Measurements from ENCODE around the gene MET. TPM values are rescaled to one million over a fixed set of nuclear protein-coding genes. Genes with fewer than 3 reads are reported as not detected.
"Not testable (repeated sequence)": the region's sequence is repeated elsewhere in the genome, so short reads cannot be mapped to it uniquely, and the experiment has no call there.

MET gene
- total RNA-seq, 1 donor from 2014 or later: 15.2 TPM

GRCh38 chr7:116754186-116754585 lies 82.2 kb downstream of the MET start:
- H3K9me3 ChIP-seq: no peaks in the 10 kb centered on the region
- no peaks in the 10 kb centered on the region for H3K27me3 ChIP-seq
- no peak for TF ChIP-seq CTCF (IDR thresholded peaks at IDR 0.05)
- TF ChIP-seq POLR2A (IDR thresholded peaks at IDR 0.05): no peak
- TF ChIP-seq POLR2AphosphoS5 (IDR thresholded peaks at IDR 0.05; ENCODE audit: insufficient read depth in 1 of 2, low read depth in 1 of 2): no peak

GRCh38 chr7:116757283-116757682 lies 85.3 kb downstream of the MET start:
- no peaks in the 10 kb centered on the region for H3K36me3 ChIP-seq
- no peaks in the 10 kb centered on the region for H3K9me3 ChIP-seq
- DNase-seq (ENCODE audit: extremely low spot score in 2 of 2): no peak
- H3K27ac ChIP-seq: no peak overlapping the region
- H3K4me1 ChIP-seq: no peaks in the 10 kb centered on the region
- H3K4me3 ChIP-seq: no peak overlapping the region
- intact Hi-C loops (cut with DNase I): no loop called here
- no peaks in the 10 kb centered on the region for H3K27me3 ChIP-seq
- TF ChIP-seq POLR2A (IDR thresholded peaks at IDR 0.05): no peak
- no peak for TF ChIP-seq CTCF (IDR thresholded peaks at IDR 0.05)
- no peak for TF ChIP-seq POLR2AphosphoS5 (IDR thresholded peaks at IDR 0.05; ENCODE audit: insufficient read depth in 1 of 2, low read depth in 1 of 2)

More at GRCh38 chr7:116754186-116754585, 82.2 kb downstream of the MET start:
- no peaks in the 10 kb centered on the region for H3K4me1 ChIP-seq
- H3K27ac ChIP-seq: no peak overlapping the region
- no peak for DNase-seq (ENCODE audit: extremely low spot score in 2 of 2)
- no peaks in the 10 kb centered on the region for H3K36me3 ChIP-seq
- H3K4me3 ChIP-seq: no peak overlapping the region
- intact Hi-C loops (cut with DNase I): no loop called here

- H3K9me3 ChIP-seq; H3K27ac ChIP-seq; H3K4me3 ChIP-seq; H3K36me3 ChIP-seq; DNase-seq (ENCODE audit: extremely low spot score in 2 of 2); intact Hi-C loops (cut with DNase I); H3K27me3 ChIP-seq; H3K4me1 ChIP-seq: not testable (repeated sequence)
Measured at GRCh38 chr7:116759642-116760041, 87.6 kb downstream of the MET start.

GRCh38 chr7:116762971-116763370 lies 91.0 kb downstream of the MET start:
- H3K9me3 ChIP-seq: no peaks in the 10 kb centered on the region
- no peaks in the 10 kb centered on the region for H3K36me3 ChIP-seq
- intact Hi-C loops (cut with DNase I): no loop called here
- no peaks in the 10 kb centered on the region for H3K27me3 ChIP-seq
- H3K4me1 ChIP-seq: no peaks in the 10 kb centered on the region
- TF ChIP-seq CTCF (IDR thresholded peaks at IDR 0.05): no peak
- DNase-seq (ENCODE audit: extremely low spot score in 2 of 2): no peak
- no peak overlapping the region for H3K27ac ChIP-seq
- H3K4me3 ChIP-seq: no peak overlapping the region

GRCh38 chr7:116763647-116764046 lies 91.7 kb downstream of the MET start:
- Histone ChIP-seq H3K36me3 (no peaks in the 10 kb centered on the region), H3K4me1 (no peaks in the 10 kb centered on the region), H3K9me3 (no peaks in the 10 kb centered on the region), H3K27me3 (no peaks in the 10 kb centered on the region), H3K27ac (no peak overlapping the region), H3K4me3 (no peak overlapping the region)
- intact Hi-C loops (cut with DNase I): no loop called here
- no peak for DNase-seq (ENCODE audit: extremely low spot score in 2 of 2)
- no peak for TF ChIP-seq POLR2A (IDR thresholded peaks at IDR 0.05)

- intact Hi-C loops (cut with DNase I): no loop called here
- H3K27ac ChIP-seq: no peak overlapping the region
- TF ChIP-seq POLR2AphosphoS5 (IDR thresholded peaks at IDR 0.05; ENCODE audit: insufficient read depth in 1 of 2, low read depth in 1 of 2) (no peak), POLR2A (IDR thresholded peaks at IDR 0.05) (no peak), CTCF (IDR thresholded peaks at IDR 0.05) (no peak)
- H3K4me3 ChIP-seq: no peak overlapping the region
- no peaks in the 10 kb centered on the region for H3K9me3 ChIP-seq
- no peaks in the 10 kb centered on the region for H3K36me3 ChIP-seq
- H3K4me1 ChIP-seq: no peaks in the 10 kb centered on the region
- no peaks in the 10 kb centered on the region for H3K27me3 ChIP-seq
- DNase-seq (ENCODE audit: extremely low spot score in 2 of 2): no peak
Measured at GRCh38 chr7:116766881-116767280, 94.9 kb downstream of the MET start.
